ENCODE results near the gene SLC7A11.

Gene SLC7A11

GRCh38 chr4:138135610-138136009 lies 106.5 kb downstream of the SLC7A11 start:
- no peak for TF ChIP-seq POLR2AphosphoS5 (IDR thresholded peaks at IDR 0.05; ENCODE audit: low read depth)
- no peak for TF ChIP-seq GABPA (IDR thresholded peaks at IDR 0.05; ENCODE audit: low read depth)
- TF ChIP-seq CTCF (IDR thresholded peaks at IDR 0.05; ENCODE audit: insufficient read depth, low read length): no peak
- TF ChIP-seq SPI1 (IDR thresholded peaks at IDR 0.05; ENCODE audit: borderline replicate concordance, low read depth): no peak
- TF ChIP-seq REST (IDR thresholded peaks at IDR 0.05; ENCODE audit: insufficient replicate concordance, low read depth): no peak
- no peak overlapping the region for H3K4me3 ChIP-seq (replicated peaks; ENCODE audit: insufficient read depth, low read length)
- no peak overlapping the region for H3K27ac ChIP-seq (replicated peaks)
- no peaks in the 10 kb centered on the region for H3K27me3 ChIP-seq (ENCODE audit: insufficient read depth, poor library complexity, severe bottlenecking)
- no peak for DNase-seq (ENCODE audit: low read depth in 1 of 2, low spot score in 1 of 2)

GRCh38 chr4:138118270-138118669 lies 123.9 kb downstream of the SLC7A11 start:
- DNase-seq (ENCODE audit: low read depth in 1 of 2, low spot score in 1 of 2): no peak
- no peak overlapping the region for H3K4me3 ChIP-seq (replicated peaks; ENCODE audit: insufficient read depth, low read length)
- TF ChIP-seq GABPA (IDR thresholded peaks at IDR 0.05; ENCODE audit: low read depth) (no peak), SPI1 (IDR thresholded peaks at IDR 0.05; ENCODE audit: borderline replicate concordance, low read depth) (no peak), POLR2AphosphoS5 (IDR thresholded peaks at IDR 0.05; ENCODE audit: low read depth) (no peak), REST (IDR thresholded peaks at IDR 0.05; ENCODE audit: insufficient replicate concordance, low read depth) (no peak), CTCF (IDR thresholded peaks at IDR 0.05; ENCODE audit: insufficient read depth, low read length) (no peak)
- H3K27me3 ChIP-seq (ENCODE audit: insufficient read depth, poor library complexity, severe bottlenecking): no peaks in the 10 kb centered on the region
- no peak overlapping the region for H3K27ac ChIP-seq (replicated peaks)

GRCh38 chr4:138115053-138115452 lies 127.1 kb downstream of the SLC7A11 start:
- DNase-seq (ENCODE audit: low read depth in 1 of 2, low spot score in 1 of 2): no peak
- no peak overlapping the region for H3K27ac ChIP-seq (replicated peaks)
- TF ChIP-seq POLR2AphosphoS5 (IDR thresholded peaks at IDR 0.05; ENCODE audit: low read depth) (no peak), CTCF (IDR thresholded peaks at IDR 0.05; ENCODE audit: insufficient read depth, low read length) (no peak), SPI1 (IDR thresholded peaks at IDR 0.05; ENCODE audit: borderline replicate concordance, low read depth) (no peak), GABPA (IDR thresholded peaks at IDR 0.05; ENCODE audit: low read depth) (no peak), REST (IDR thresholded peaks at IDR 0.05; ENCODE audit: insufficient replicate concordance, low read depth) (no peak)
- H3K4me3 ChIP-seq (replicated peaks; ENCODE audit: insufficient read depth, low read length): no peak overlapping the region
- no peaks in the 10 kb centered on the region for H3K27me3 ChIP-seq (ENCODE audit: insufficient read depth, poor library complexity, severe bottlenecking)

Data from HL-60 (cell line).